A549 (cell line): ENCODE data around the gene DGLUCY. TPM values are rescaled to one million over a fixed set of nuclear protein-coding genes. Genes with fewer than 3 reads are reported as not detected.

Experiments
- ATAC-seq, 2 experiments: fragments of 200-7000 bp in 1 of 2; fragments of >200 bp in 1 of 2; cut with Nextera tagmentation in 1 of 2; cut with Tn5 transposase in 1 of 2; 3 replicates each; pipeline versions ENCODE4 v1.8.0 to v1.9.1; 2018 to 2020; ENCODE audit warnings: mild to moderate bottlenecking in 1 of 2, moderate library complexity in 1 of 2
- CTCF ChIA-PET: fragments of 300-600 bp; sonication (Branson Sonifier 250); formaldehyde crosslinking; extraction: SDS; loops from one replicate; lab custom pipeline; 2021; ENCODE audit warnings: antibody characterized with exemption, inconsistent platforms; lab: Yijun Ruan, JAX
- POLR2A ChIA-PET: fragments of 350-600 bp; formaldehyde crosslinking; extraction: SDS; loops from one replicate; lab custom pipeline; 2021; ENCODE audit warnings: antibody characterized with exemption, inconsistent platforms; lab: Yijun Ruan, JAX
- DNase-seq, 2 experiments: peaks; one replicate each; pipeline versions ENCODE4 v3.0.0 to v3.0.0-alpha.2; 2011 to 2016; ENCODE audit warnings: low read depth in 1 of 2, low spot score in 1 of 2
- FAIRE-seq: peaks from 2 replicates; lab custom pipeline; 2011; peaks lifted over from hg19 to GRCh38; lab: Jason Lieb, UNC
- H3K27ac ChIP-seq, 2 experiments: fragments of >200 bp; sonication (Bioruptor Twin); formaldehyde crosslinking; 3 replicates each; pipeline ENCODE4 v1.5.1; 2016 to 2017
- H3K4me1 ChIP-seq: fragments of >200 bp; sonication (Bioruptor Twin); formaldehyde crosslinking; 3 replicates; pipeline ENCODE4 v1.6.1; 2016
- H3K4me2 ChIP-seq: fragments of >200 bp; sonication (Bioruptor Twin); formaldehyde crosslinking; 3 replicates; pipeline ENCODE4 v1.6.1; 2016
- H3K4me3 ChIP-seq: fragments of >200 bp; sonication (Bioruptor Twin); formaldehyde crosslinking; 3 replicates; pipeline ENCODE4 v1.5.1; 2016
- H3K9me3 ChIP-seq: fragments of >200 bp; sonication (Bioruptor Twin); formaldehyde crosslinking; 3 replicates; pipeline ENCODE4 v1.6.1; 2016
- BHLHE40 ChIP-seq: IDR thresholded peaks from 2 replicates; pipeline ENCODE4 v1.6.1; 2012; ENCODE audit warnings: low read depth, low read length, inconsistent platforms
- CBX2 ChIP-seq: fragments of 200-600 bp; sonication (generic); IDR thresholded peaks from 2 replicates; pipeline ENCODE4 v1.6.1; 2016; ENCODE audit warnings: low read depth, mild to moderate bottlenecking, borderline replicate concordance
- CEBPB ChIP-seq, 2 experiments: fragments of >200 bp in 1 of 2; sonication (Bioruptor Twin) in 1 of 2; formaldehyde crosslinking in 1 of 2; IDR thresholded peaks; 2 replicates each; pipeline ENCODE4 v1.6.1; 2012 to 2016
- EHF ChIP-seq: fragments of 250-450 bp; sonication (Bioruptor Pico); IDR thresholded peaks from 2 replicates; pipeline ENCODE4 v1.5.0; 2020; ENCODE audit warnings: mild to moderate bottlenecking
- ESRRA ChIP-seq: fragments of 150-350 bp; IDR thresholded peaks from 2 replicates; pipeline ENCODE4 v1.6.1; 2014; ENCODE audit warnings: mild to moderate bottlenecking, low read length, borderline replicate concordance
- FOXS1 ChIP-seq: fragments of 250-450 bp; sonication (Bioruptor Pico); IDR thresholded peaks from 2 replicates; pipeline ENCODE4 v1.5.0; 2020; ENCODE audit warnings: mild to moderate bottlenecking, moderate library complexity
- HOXA7 ChIP-seq: fragments of 250-450 bp; sonication (Bioruptor Pico); IDR thresholded peaks from 2 replicates; pipeline ENCODE4 v1.5.0; 2020; ENCODE audit warnings: mild to moderate bottlenecking, moderate library complexity
- HOXB13 ChIP-seq: fragments of 250-450 bp; sonication (Bioruptor Pico); IDR thresholded peaks from 2 replicates; pipeline ENCODE4 v1.5.0; 2020; ENCODE audit warnings: low read depth, mild to moderate bottlenecking, moderate library complexity
- HOXB5 ChIP-seq: fragments of 250-450 bp; sonication (Bioruptor Pico); IDR thresholded peaks from 2 replicates; pipeline ENCODE4 v1.5.0; 2020; ENCODE audit warnings: mild to moderate bottlenecking, moderate library complexity
- JUN ChIP-seq, 2 experiments: fragments of >200 bp; sonication (Bioruptor Twin); formaldehyde crosslinking; IDR thresholded peaks; 2 replicates in 1 of 2; 3 replicates in 1 of 2; pipeline ENCODE4 v1.6.1; 2016 to 2017
- JUNB ChIP-seq: fragments of >200 bp; sonication (Bioruptor Twin); formaldehyde crosslinking; IDR thresholded peaks from 2 replicates; pipeline ENCODE4 v1.6.1; 2016
- KDM5A ChIP-seq: fragments of 200-600 bp; sonication (generic); IDR thresholded peaks from 2 replicates; pipeline ENCODE4 v1.6.1; 2016; ENCODE audit warnings: antibody characterized with exemption, mild to moderate bottlenecking
- MAFK ChIP-seq: fragments of 450-650 bp; IDR thresholded peaks from 2 replicates; pipeline ENCODE4 v1.6.1; 2014; ENCODE audit not compliant: partially characterized antibody
- MYC ChIP-seq: IDR thresholded peaks from 2 replicates; pipeline ENCODE4 v1.6.1; 2012; ENCODE audit warnings: mild to moderate bottlenecking, inconsistent platforms, low read length, improper control_type of control experiment, borderline replicate concordance
- NR3C1 ChIP-seq: fragments of >200 bp; sonication (Bioruptor Twin); formaldehyde crosslinking; IDR thresholded peaks from 3 replicates; pipeline ENCODE4 v1.6.1; 2017
- PHF8 ChIP-seq: fragments of 200-600 bp; sonication (generic); IDR thresholded peaks from 2 replicates; pipeline ENCODE4 v1.6.1; 2016; ENCODE audit warnings: low read depth, mild to moderate bottlenecking, antibody characterized with exemption, moderate library complexity, borderline replicate concordance
- POLR2AphosphoS2 ChIP-seq: conservative IDR thresholded peaks from 2 replicates; pipeline ENCODE4 v1.6.1; 2012; ENCODE audit warnings: low read length, improper control_type of control experiment, inconsistent platforms
- RAD21 ChIP-seq, 2 experiments: fragments of >200 bp in 1 of 2; sonication (Bioruptor Twin) in 1 of 2; formaldehyde crosslinking in 1 of 2; IDR thresholded peaks in 1 of 2; conservative IDR thresholded peaks in 1 of 2; 2 replicates in 1 of 2; 3 replicates in 1 of 2; pipeline ENCODE4 v1.6.1; 2012 to 2018; ENCODE audit warnings: inconsistent platforms in 1 of 2
- RFX5 ChIP-seq: fragments of 450-650 bp; IDR thresholded peaks from 2 replicates; pipeline ENCODE4 v1.7.1; 2014; ENCODE audit warnings: antibody characterized with exemption, mild to moderate bottlenecking, moderate library complexity
- SMC3 ChIP-seq: fragments of >200 bp; sonication (Bioruptor Twin); formaldehyde crosslinking; IDR thresholded peaks from 3 replicates; pipeline ENCODE4 v1.6.1; 2018; ENCODE audit warnings: inconsistent platforms
- TFCP2L1 ChIP-seq: fragments of 250-450 bp; sonication (Bioruptor Pico); IDR thresholded peaks from 2 replicates; pipeline ENCODE4 v1.5.0; 2021; ENCODE audit warnings: mild to moderate bottlenecking
- ZC3H11A ChIP-seq: fragments of 450-650 bp; IDR thresholded peaks from 2 replicates; pipeline ENCODE4 v1.6.1; 2014; ENCODE audit warnings: antibody characterized with exemption, mild to moderate bottlenecking
- ZFP36 ChIP-seq: fragments of 450-650 bp; IDR thresholded peaks from 2 replicates; pipeline ENCODE4 v1.6.1; 2014; ENCODE audit warnings: borderline replicate concordance; ENCODE audit not compliant: partially characterized antibody
- ZNF302 ChIP-seq: fragments of 250-450 bp; sonication (Bioruptor Pico); IDR thresholded peaks from 2 replicates; pipeline ENCODE4 v1.9.0; 2021; ENCODE audit warnings: inconsistent platforms, mild to moderate bottlenecking, moderate library complexity
- WGBS: methylation state at CpG from one replicate; pipeline ENCODE4 v1.1.6; 2017; ENCODE audit errors: missing lambda C conversion rate; 5-methylcytosine and 5-hydroxymethylcytosine counted together
- polyA plus RNA-seq, 4 experiments: library from polyadenylated mRNA; depleted of rRNA in 3 of 4; stranded (reverse); fragments of >200 nt; fragmentation: RNase III in 1 of 4; extraction: RNeasy Plus Mini Kit Qiagen cat#74134 plus additional on column Dnase treatment in 1 of 4; gene quantifications; 2 replicates in 3 of 4; 3 replicates in 1 of 4; pipeline ENCODE4 v1.2.3, GENCODE V29; 2011 to 2017
- TF ChIP-seq, protein P1 (sequence below): fragments of 200-600 bp; sonication (generic); IDR thresholded peaks from 2 replicates; pipeline ENCODE4 v1.6.1; 2016; ENCODE audit warnings: antibody characterized with exemption, mild to moderate bottlenecking, moderate library complexity
- TF ChIP-seq, protein P2 (sequence below): fragments of 450-650 bp; IDR thresholded peaks from 2 replicates; pipeline ENCODE4 v1.6.1; 2014; ENCODE audit warnings: antibody characterized with exemption
- TF ChIP-seq, protein P3 (sequence below): fragments of >200 bp; sonication (Bioruptor Twin); formaldehyde crosslinking; IDR thresholded peaks from 3 replicates; pipeline ENCODE4 v1.5.1; 2016
- TF ChIP-seq, protein P4 (sequence below): IDR thresholded peaks from 2 replicates; pipeline ENCODE4 v1.6.1; 2012; ENCODE audit warnings: low read depth, borderline replicate concordance

The DGLUCY gene
- polyA plus RNA-seq, 2 of the 4 experiments (the other 2 are of a cell fraction), result 14.4 to 17.5 TPM

DNA sequence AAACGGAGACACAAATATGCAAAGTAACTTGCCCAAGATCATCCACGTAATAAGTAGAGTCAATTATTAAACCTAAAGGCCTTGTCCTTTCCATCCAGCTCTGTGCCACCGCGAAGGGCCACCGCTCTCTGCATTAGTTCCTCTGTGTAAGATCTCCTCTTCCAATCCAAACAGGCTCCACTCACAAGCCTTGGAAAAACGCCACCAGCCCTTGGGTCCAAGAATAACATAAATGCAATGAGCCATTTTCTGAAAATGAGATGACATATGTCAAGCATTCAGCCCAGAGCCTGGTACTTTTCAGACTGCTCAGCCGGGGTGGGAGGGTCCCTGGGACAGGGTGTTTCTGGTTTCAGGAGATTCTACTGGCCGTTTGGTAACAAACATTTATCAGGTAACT is 30.0 kb downstream of the DGLUCY start:
- CTCF ChIA-PET, result interaction anchor here (1.8 to 2.4 kb wide), 2 partner anchors 30 to 241 kb away, joined by 7 to 12 read pairs; no protein-coding TSS in a partner anchor
- TF ChIP-seq MYC (no peak), SMC3 (no peak), TFCP2L1 (no peak), CEBPB (IDR thresholded peaks at IDR 0.05) (no peak), JUN (IDR thresholded peaks at IDR 0.05) (no peak), HOXB5 (CRISPR knock-in tag) (no peak), PHF8 (no peak), ZNF302 (CRISPR knock-in tag) (no peak), ZFP36 (no peak), CBX2 (no peak), HOXA7 (CRISPR knock-in tag) (no peak), KDM5A (no peak), BHLHE40 (no peak), MAFK (no peak), RAD21 (conservative IDR thresholded peaks at IDR 0.05 in 1 of 2, IDR thresholded peaks at IDR 0.05 in 1 of 2) (no peak), HOXB13 (CRISPR knock-in tag) (no peak), ESRRA (no peak), POLR2AphosphoS2 (no peak)
- TF ChIP-seq, protein P1, sequence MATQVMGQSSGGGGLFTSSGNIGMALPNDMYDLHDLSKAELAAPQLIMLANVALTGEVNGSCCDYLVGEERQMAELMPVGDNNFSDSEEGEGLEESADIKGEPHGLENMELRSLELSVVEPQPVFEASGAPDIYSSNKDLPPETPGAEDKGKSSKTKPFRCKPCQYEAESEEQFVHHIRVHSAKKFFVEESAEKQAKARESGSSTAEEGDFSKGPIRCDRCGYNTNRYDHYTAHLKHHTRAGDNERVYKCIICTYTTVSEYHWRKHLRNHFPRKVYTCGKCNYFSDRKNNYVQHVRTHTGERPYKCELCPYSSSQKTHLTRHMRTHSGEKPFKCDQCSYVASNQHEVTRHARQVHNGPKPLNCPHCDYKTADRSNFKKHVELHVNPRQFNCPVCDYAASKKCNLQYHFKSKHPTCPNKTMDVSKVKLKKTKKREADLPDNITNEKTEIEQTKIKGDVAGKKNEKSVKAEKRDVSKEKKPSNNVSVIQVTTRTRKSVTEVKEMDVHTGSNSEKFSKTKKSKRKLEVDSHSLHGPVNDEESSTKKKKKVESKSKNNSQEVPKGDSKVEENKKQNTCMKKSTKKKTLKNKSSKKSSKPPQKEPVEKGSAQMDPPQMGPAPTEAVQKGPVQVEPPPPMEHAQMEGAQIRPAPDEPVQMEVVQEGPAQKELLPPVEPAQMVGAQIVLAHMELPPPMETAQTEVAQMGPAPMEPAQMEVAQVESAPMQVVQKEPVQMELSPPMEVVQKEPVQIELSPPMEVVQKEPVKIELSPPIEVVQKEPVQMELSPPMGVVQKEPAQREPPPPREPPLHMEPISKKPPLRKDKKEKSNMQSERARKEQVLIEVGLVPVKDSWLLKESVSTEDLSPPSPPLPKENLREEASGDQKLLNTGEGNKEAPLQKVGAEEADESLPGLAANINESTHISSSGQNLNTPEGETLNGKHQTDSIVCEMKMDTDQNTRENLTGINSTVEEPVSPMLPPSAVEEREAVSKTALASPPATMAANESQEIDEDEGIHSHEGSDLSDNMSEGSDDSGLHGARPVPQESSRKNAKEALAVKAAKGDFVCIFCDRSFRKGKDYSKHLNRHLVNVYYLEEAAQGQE, result no peak
- TF ChIP-seq, protein P2, sequence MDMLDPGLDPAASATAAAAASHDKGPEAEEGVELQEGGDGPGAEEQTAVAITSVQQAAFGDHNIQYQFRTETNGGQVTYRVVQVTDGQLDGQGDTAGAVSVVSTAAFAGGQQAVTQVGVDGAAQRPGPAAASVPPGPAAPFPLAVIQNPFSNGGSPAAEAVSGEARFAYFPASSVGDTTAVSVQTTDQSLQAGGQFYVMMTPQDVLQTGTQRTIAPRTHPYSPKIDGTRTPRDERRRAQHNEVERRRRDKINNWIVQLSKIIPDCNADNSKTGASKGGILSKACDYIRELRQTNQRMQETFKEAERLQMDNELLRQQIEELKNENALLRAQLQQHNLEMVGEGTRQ, result no peak
- ATAC-seq, result no peak
- H3K9me3 ChIP-seq, result no peaks in the 10 kb centered on the region
- H3K4me3 ChIP-seq, result no peak overlapping the region
- no peak for FAIRE-seq
- no peak overlapping the region for H3K27ac ChIP-seq
- DNase-seq, result no peak
- peaks cover 8% of the 10 kb centered on the region; the same call in 1 of the 3 replicates for H3K4me1 ChIP-seq
- WGBS, result 78% methylated on average over 8 of the region's 8 CpGs
- POLR2A ChIA-PET, result no interaction called here
- H3K4me2 ChIP-seq, result no peak overlapping the region

DNA sequence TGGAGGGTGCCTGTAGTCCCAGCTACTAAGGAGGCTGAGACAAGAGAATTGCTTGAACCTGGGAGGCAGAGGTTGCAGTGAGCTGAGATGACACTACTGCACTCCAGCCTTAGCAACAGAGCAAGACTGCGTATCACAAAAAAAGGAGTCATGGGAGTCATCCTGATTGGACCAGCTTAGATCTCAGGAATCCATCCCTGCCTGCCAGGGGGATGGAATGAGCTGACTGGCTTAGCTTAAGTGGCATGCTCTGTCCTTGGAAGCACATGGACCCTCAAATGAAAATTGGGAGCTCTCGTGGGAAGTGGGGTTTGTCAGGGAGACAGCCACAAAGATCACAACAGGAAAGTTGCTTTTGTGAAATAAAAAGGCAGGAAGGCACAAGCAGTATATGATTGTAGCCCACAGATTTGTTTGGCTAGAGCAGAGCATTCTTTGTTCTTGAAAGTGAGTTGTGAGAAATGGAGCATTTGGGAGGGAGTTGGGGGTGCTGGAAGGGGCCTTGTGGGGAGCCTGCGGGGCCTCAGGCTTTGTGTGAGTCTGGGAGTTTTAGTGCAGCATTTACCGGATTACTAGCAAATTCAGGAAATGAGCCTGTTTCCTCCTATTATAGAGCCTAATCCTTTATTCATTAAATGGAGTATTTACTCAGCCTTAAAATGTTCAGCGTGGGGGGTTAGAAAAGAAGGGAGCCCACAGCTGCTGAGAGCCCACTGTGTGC is 30.7 kb downstream of the DGLUCY start:
- ATAC-seq, result no peak
- WGBS, result 92% methylated on average over 5 of the region's 5 CpGs
- peaks cover 16% of the 10 kb centered on the region for H3K4me1 ChIP-seq
- H3K27ac ChIP-seq, result no peak overlapping the region
- H3K9me3 ChIP-seq, result no peaks in the 10 kb centered on the region
- H3K4me2 ChIP-seq, result no peak overlapping the region
- POLR2A ChIA-PET, result no interaction called here
- no peak for DNase-seq
- CTCF ChIA-PET, result interaction anchor here (1.4 to 2.4 kb wide), 3 partner anchors 29 to 242 kb away, joined by 4 to 12 read pairs (median 7); no protein-coding TSS in a partner anchor
- no peak for FAIRE-seq
- no peak overlapping the region for H3K4me3 ChIP-seq
- TF ChIP-seq SMC3 (no peak), JUNB (no peak), FOXS1 (CRISPR knock-in tag) (no peak), RFX5 (no peak), EHF (CRISPR knock-in tag) (no peak), NR3C1 (no peak), ZFP36 (no peak), ZC3H11A (no peak)
- TF ChIP-seq, protein P3, sequence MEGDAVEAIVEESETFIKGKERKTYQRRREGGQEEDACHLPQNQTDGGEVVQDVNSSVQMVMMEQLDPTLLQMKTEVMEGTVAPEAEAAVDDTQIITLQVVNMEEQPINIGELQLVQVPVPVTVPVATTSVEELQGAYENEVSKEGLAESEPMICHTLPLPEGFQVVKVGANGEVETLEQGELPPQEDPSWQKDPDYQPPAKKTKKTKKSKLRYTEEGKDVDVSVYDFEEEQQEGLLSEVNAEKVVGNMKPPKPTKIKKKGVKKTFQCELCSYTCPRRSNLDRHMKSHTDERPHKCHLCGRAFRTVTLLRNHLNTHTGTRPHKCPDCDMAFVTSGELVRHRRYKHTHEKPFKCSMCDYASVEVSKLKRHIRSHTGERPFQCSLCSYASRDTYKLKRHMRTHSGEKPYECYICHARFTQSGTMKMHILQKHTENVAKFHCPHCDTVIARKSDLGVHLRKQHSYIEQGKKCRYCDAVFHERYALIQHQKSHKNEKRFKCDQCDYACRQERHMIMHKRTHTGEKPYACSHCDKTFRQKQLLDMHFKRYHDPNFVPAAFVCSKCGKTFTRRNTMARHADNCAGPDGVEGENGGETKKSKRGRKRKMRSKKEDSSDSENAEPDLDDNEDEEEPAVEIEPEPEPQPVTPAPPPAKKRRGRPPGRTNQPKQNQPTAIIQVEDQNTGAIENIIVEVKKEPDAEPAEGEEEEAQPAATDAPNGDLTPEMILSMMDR, result no peak
- TF ChIP-seq, protein P4, sequence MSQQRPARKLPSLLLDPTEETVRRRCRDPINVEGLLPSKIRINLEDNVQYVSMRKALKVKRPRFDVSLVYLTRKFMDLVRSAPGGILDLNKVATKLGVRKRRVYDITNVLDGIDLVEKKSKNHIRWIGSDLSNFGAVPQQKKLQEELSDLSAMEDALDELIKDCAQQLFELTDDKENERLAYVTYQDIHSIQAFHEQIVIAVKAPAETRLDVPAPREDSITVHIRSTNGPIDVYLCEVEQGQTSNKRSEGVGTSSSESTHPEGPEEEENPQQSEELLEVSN, result no peak
- TF ChIP-seq, protein P1, result no peak
